HG02981 (cell line): ENCODE results near the gene FHAD1.

Experiments used
- ATAC-seq: cut with Tn5 transposase; IDR thresholded peaks from one replicate; pipeline ENCODE4 v1.9.1; 2021; ENCODE audit warnings: mild to moderate bottlenecking, moderate library complexity; ENCODE audit not compliant: unreplicated experiment

The FHAD1 gene

GRCh38 chr1:15246960-15247614 is at the start of gene FHAD1:
FHAD1 (plus strand) TSS chr1:15247223; CDS start chr1:15251785, 4,562 bp downstream.
- ATAC-seq: peak; percentile 61

DNA sequence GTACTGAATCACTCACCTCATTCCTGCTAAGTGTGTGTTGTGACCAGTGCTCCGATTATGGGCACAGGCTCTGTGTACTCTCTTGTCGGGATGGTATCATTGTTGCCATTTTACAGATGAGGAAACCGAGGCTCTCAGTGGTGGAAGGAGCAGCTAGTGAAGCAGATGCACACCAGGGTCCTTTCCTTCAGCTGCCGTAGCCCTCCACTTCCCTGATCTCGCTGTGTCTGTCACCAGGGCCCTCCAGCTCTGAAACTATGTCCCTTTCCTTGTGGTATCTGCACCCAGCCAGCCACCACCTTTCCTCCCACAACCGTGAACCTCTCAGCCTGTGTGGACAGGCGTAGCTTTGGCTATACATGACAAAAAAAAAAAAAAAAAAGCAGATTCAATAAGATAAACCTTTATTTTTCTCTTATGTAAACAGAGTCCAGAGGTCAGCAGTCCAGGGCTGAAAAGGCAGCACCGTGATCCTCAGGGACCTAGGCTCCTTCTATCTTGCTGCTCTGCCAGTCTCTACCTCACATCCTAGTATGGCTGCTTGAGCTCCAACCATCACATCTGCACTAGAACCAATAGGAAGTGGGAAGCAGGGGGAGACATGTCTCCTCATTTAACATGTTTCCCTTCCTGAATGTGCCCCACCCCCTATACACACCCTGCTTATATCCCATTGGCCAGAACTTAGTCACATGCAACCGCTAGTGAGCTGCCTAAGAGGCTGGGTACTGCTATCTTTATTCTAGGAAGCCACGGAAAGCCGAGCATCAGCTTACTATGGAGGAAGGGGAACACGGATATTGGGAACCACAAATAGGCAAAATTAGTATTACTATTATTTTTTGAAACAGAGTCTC is 49.2 kb upstream of the FHAD1 start:
- ATAC-seq: no peak

DNA sequence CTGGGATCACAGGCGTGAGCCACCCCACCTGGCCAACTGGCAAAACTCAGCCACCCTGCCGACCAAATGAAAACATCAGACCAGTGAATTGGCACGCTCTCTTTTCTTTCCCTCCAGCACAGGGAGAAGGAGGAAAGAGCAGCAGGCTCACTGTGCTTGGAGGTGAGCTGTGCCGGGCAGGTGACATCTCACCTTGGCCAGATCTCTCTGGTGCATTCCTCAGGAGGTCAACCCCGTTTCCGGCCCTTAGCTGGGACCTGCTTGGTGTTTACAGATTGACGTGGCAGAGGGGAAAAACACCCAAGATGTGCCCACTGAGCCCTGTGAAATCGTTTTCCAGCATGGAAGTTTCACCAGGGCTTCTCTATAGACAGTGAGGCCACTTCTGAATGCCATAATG is 48.3 kb upstream of the FHAD1 start:
- no peak for ATAC-seq

GRCh38 chr1:15201221-15201620 is 45.8 kb upstream of the FHAD1 start:
- ATAC-seq: no peak

DNA sequence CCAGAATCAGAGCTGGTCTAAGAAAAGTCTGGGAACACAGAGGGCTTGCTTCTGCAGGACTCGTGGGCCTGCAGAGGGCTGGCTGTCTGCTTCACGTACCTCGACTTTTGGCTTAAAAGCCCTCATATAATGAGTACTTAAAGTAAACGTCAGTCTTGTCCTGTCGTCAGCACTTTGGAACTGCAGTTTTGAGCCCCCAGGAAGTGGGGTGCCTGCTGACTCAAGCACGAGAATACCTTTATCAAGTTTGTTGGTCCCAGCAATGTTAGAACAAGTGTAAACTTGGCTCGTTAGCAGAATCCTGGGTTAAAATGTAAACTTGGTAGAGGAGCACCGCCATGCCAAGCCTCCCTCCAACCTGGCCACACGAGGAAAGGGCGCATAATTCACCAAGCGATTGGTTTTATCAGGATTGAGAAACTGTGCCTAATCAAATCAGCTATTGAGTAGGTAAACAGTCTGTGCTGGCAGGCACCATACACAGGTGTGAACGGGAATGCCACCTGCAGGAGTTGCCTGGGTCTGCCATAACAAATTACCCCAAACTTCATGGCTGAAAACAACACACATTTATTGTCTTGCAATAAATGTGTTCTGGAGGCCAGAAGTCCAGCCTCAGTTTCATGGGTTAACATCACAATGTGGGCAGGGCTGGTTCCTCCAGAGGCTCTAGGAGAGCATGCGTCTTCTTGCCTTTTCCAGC is 45.0 kb upstream of the FHAD1 start:
- no peak for ATAC-seq

DNA sequence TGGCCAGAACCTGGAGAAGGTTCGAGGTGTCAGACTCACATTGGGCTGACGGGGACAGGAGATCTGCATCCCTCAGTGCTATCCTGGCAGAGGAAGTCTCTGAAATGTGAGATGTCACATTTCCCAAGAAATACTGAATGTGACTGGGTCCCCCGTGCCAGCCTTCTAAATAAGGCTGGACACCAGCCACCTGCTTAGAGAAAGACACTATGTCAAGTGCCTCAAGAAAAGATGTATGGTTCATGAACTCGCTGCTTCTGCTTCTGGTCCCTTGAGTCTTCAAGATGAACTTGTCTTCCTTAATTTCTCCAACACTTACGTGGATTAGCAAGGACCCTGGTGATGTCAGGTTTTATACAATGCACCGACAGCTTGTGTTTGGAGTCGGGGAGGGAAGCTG is 42.1 kb upstream of the FHAD1 start:
- no peak for ATAC-seq

DNA sequence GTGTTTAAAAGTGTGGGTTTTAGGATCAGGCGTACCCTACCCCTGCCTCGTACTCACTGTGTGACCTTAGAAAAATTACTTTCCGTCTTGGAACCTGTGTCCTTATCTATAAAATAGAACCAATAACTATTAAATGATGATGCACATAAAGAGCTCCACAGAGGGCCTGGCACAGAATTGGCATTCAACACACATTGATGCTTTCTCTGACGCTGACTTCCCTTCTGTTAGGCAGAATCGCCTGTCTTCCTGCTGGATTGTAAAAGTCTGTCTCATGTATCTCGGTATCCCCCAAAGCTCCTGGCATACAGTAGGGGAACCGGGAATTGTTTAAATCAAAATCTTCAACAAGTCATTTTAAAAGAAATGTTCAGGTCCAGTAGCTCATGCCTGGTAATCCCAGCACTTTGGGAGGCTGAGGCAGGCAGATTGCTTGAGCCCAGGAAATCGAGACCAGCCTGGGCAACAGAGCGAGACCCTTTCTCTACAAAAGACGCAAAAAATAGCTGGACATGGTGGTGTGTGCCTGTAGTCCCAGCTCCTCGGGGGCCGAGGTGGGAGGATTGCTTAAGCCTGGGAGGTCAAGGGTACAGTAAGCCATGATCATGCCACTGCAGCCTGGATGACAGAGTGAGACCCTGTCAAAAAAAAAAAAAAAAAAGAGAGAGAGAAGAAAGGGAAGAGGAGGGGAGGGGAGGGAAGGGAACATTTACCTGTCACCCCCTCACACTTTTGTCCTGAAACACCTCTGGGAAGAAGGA is 41.3 kb upstream of the FHAD1 start:
- no peak for ATAC-seq

DNA sequence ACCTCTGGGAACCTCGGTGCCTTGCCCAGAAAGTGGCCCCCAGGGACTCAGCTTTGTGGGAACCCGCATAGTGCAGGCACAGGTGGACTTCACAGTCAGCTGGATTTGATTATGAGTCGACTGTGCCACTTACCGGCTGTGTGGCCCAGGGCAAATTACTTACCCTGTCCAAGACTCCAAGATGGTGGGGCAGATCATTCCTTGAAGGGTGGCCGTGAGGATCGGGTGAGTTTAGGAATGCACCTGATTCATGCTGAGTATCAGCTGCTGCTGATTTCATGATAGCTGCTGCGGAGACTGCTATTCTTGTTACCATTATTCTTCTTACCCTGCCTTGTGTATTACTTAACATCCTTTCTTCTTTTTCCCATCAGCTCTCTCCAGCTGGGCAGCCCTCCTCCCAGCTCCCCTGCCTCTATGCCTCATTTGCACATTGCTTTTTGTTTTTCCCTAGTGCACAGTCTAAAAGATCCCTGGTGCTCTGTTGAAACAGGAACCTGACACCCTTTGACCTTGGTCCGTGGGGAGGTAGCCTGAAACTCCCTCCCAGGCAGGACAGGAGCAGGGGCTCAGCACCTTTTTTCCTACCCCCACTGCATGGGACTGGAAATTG is 40.5 kb upstream of the FHAD1 start:
- no peak for ATAC-seq

DNA sequence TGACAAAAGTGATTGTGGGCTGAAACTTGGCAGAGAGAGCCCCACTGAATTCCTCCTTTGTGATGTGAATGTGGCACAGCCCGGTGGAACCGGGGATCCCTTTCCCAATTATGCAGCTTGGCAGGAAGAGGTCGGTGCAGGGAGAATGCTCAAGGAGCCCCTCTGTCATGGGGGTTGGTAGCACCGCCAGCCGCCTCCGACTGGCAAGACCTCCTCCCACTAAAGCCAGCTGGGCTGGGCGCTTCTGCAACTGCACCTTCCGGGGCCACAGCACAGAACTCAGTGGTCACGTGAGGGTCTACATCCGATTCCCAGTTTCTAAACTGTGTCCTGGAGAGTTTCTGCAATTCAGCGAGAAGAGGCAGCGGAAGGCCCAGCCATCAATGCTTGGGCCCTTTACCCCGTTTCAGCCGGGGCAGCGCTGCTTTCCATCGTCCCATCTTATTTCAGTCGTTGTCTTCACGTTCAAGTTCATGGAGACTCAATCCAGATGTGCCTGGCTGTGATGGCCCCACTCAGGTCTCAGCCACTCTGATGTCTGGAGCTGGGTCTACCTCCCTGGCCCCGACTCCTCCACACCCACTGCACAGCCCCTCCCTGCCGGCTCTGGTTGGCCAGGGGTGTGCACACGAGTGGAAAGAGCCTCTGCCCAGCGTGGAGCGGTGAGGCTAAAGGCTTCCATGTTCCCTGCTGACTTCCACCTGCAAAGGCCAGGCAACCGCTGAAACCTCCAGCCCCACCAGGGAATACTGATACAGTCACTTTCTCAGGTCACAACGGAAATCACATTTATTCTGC is 39.8 kb upstream of the FHAD1 start:
- no peak for ATAC-seq

- ATAC-seq: no peak
Observed at GRCh38 chr1:15207829-15208429, 39.1 kb upstream of the FHAD1 start.

GRCh38 chr1:15210651-15211375 is 36.2 kb upstream of the FHAD1 start:
- no peak for ATAC-seq

DNA sequence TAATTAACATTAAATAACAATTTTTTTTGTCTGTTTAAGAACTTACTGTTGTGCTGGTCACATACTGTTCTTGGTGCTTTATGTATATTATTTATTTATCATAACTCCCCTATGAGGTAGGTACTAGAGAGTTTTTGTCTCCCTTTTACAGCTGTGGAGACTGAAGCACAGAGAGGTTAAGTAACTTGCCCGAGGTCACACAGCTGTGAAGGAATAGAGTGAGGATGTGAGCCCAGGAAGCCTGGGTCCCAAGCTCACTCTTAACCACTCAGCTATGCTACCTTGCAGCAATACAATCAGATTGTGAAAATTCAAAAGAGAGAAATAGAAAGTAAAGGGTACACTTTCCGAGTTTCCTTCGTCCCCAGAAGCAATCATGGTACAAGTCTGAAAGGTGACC is 35.6 kb upstream of the FHAD1 start:
- ATAC-seq: no peak

DNA sequence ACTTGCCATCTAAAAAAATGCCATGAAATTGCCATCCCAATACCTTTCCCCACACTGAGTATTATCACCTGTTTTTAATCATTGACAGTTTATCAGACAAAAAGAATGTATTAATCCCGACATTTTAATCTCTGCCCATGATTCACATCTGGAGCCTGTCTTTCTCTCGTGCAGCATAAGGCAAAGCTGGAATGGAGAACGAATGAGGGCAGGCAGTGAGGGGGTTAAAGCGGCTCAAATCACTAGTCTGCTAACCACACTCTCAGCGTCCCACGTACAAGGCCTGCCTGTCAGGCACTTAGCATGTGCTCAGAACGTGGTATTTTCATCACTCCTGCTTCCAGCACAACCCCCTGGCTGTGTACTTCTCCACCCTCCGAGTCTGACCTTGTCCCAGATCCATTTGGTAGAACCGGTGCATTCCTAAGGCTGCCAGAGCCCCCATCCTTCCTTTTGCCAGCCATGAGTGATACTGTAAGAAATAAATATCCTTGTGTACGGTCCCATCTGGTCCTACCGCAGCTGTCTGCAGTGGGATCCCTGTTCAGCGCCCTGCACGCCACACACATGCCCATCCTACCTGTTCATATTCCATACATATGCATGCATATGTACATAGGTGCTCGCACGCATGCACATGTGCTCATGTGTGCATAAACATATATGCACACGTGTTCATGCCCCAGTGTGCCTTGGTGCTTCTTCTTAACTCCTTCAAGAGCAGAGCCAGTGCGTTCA is 34.6 kb upstream of the FHAD1 start:
- no peak for ATAC-seq

DNA sequence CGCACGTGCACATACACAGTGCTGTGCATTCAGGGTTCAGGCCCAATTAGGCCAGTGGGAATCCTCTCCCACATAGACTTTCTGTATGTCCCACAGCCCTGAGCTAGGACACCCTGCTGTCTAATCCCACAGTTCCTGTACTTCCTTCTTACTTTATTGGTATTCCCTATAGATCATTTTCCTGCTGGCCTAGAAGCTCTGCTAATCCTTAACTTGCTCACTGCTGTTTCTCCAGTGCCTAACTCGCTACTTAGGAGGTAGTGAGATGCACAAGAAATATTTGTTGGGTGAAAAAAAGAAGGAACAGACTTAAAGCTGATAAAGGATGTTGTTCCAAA is 34.1 kb upstream of the FHAD1 start:
- ATAC-seq: no peak

GRCh38 chr1:15213341-15213821 is 33.6 kb upstream of the FHAD1 start:
- ATAC-seq: no peak

- no peak for ATAC-seq
Observed at GRCh38 chr1:15214527-15214926, 32.5 kb upstream of the FHAD1 start.

- ATAC-seq: no peak
Observed at GRCh38 chr1:15215116-15215515, 31.9 kb upstream of the FHAD1 start.

DNA sequence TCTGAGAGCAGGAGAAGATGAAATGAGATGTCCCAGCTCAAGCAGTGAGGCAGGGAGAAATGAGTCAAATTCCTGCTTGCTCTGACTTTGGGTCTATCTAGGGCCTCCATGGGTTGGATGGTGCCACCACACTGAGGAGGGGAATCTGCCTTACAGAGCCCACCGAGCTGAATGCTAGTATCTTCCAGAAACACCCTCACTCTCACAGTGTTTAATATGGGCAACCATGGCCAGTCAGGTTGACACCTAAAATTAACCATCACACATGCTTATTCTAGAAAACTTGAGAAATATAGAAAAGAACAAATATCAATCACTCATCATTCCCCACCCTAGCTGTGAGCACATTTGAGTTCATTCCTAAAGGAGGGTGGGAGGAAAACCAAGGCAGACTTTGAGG is 29.4 kb upstream of the FHAD1 start:
- ATAC-seq: no peak
